Liver (tissue), 9 donors: ENCODE measurements around the gene TCERG1. TPM values are rescaled to one million over a fixed set of nuclear protein-coding genes. Genes with fewer than 3 reads are reported as not detected.

ENCODE experiments used
- DNase-seq: peaks from one replicate; pipeline ENCODE4 v3.0.0-alpha.2; 2017; ENCODE audit warnings: low spot score
- H3K27ac ChIP-seq, 2 donors: one replicate each; pipeline ENCODE4 v1.7.0; 2013; ENCODE audit warnings: inconsistent platforms in 2 of 2, low read length in 2 of 2, control low read depth in 1 of 2, low read depth in 1 of 2, mild to moderate bottlenecking in 1 of 2
- H3K27me3 ChIP-seq, 4 donors: one replicate each; pipeline versions ENCODE4 v1.6.1 to v1.7.0; 2013; ENCODE audit warnings: low read length in 3 of 4, inconsistent platforms in 1 of 4, mild to moderate bottlenecking in 1 of 4, moderate library complexity in 1 of 4; ENCODE audit not compliant: control insufficient read depth in 4 of 4, insufficient read depth in 4 of 4
- H3K36me3 ChIP-seq, 4 donors: one replicate each; pipeline versions ENCODE4 v1.6.1 to v1.7.0; 2013; ENCODE audit warnings: low read length in 3 of 4, mild to moderate bottlenecking in 3 of 4, low read depth in 1 of 4, moderate library complexity in 1 of 4; ENCODE audit not compliant: control insufficient read depth in 4 of 4, insufficient read depth in 3 of 4
- H3K4me1 ChIP-seq, 4 donors: one replicate each; pipeline versions ENCODE4 v1.6.1 to v1.7.0; 2013; ENCODE audit warnings: low read length in 3 of 4, mild to moderate bottlenecking in 3 of 4, moderate library complexity in 1 of 4; ENCODE audit not compliant: control insufficient read depth in 4 of 4, insufficient read depth in 4 of 4
- H3K4me3 ChIP-seq, 3 donors: one replicate each; pipeline versions ENCODE4 v1.6.1 to v1.7.0; 2013; ENCODE audit warnings: low read length in 3 of 3, control low read depth in 1 of 3, low read depth in 1 of 3, mild to moderate bottlenecking in 1 of 3
- H3K9ac ChIP-seq, 2 donors: one replicate each; pipeline ENCODE4 v1.7.0; 2013; ENCODE audit warnings: low read length in 2 of 2, mild to moderate bottlenecking in 2 of 2, moderate library complexity in 2 of 2, control low read depth in 1 of 2, low read depth in 1 of 2
- H3K9me3 ChIP-seq, 4 donors: one replicate each; pipeline versions ENCODE4 v1.6.1 to v1.7.0; 2013; ENCODE audit warnings: low read length in 3 of 4; ENCODE audit not compliant: control insufficient read depth in 4 of 4
- EGR1 ChIP-seq, 2 donors: IDR thresholded peaks; 2 replicates each; pipeline ENCODE4 v1.6.1; 2016 to 2018; ENCODE audit warnings: antibody characterized with exemption in 2 of 2, low read depth in 2 of 2
- FOXA1 ChIP-seq: IDR thresholded peaks from 2 replicates; pipeline ENCODE4 v1.6.1; 2016; ENCODE audit warnings: antibody characterized with exemption
- FOXA2 ChIP-seq: IDR thresholded peaks from 2 replicates; pipeline ENCODE4 v1.6.1; 2016; ENCODE audit warnings: antibody characterized with exemption
- GABPA ChIP-seq, 2 donors: IDR thresholded peaks in 1 of 2; conservative IDR thresholded peaks in 1 of 2; 2 replicates each; pipeline ENCODE4 v1.6.1; 2016; ENCODE audit warnings: antibody characterized with exemption in 2 of 2, mild to moderate bottlenecking in 1 of 2, moderate library complexity in 1 of 2
- HNF4A ChIP-seq, 2 donors: conservative IDR thresholded peaks; 2 replicates each; pipeline ENCODE4 v1.6.1; 2016; ENCODE audit warnings: antibody characterized with exemption in 2 of 2, mild to moderate bottlenecking in 2 of 2
- HNF4G ChIP-seq: IDR thresholded peaks from 2 replicates; pipeline ENCODE4 v1.6.1; 2016; ENCODE audit warnings: antibody characterized with exemption
- JUND ChIP-seq, 2 donors: IDR thresholded peaks; 2 replicates each; pipeline ENCODE4 v1.6.1; 2016; ENCODE audit warnings: antibody characterized with exemption in 2 of 2
- NR2F2 ChIP-seq: IDR thresholded peaks from 2 replicates; pipeline ENCODE4 v1.6.1; 2016; ENCODE audit warnings: antibody characterized with exemption
- RAD21 ChIP-seq, 2 donors: IDR thresholded peaks; 2 replicates each; pipeline ENCODE4 v1.6.1; 2016; ENCODE audit warnings: antibody characterized with exemption in 2 of 2, mild to moderate bottlenecking in 2 of 2
- RXRA ChIP-seq, 2 donors: IDR thresholded peaks; 2 replicates each; pipeline ENCODE4 v1.6.1; 2017 to 2018; ENCODE audit warnings: antibody characterized with exemption in 2 of 2, mild to moderate bottlenecking in 1 of 2
- SP1 ChIP-seq: IDR thresholded peaks from 2 replicates; pipeline ENCODE4 v1.6.1; 2018; ENCODE audit warnings: antibody characterized with exemption, mild to moderate bottlenecking
- TAF1 ChIP-seq: conservative IDR thresholded peaks from 2 replicates; pipeline ENCODE4 v1.6.1; 2016; ENCODE audit warnings: antibody characterized with exemption, mild to moderate bottlenecking
- YY1 ChIP-seq: IDR thresholded peaks from 2 replicates; pipeline ENCODE4 v1.6.1; 2016; ENCODE audit warnings: antibody characterized with exemption, mild to moderate bottlenecking
- WGBS: extraction: QIAGEN DNeasy Blood & Tissue Kit; methylation state at CpG from one replicate; pipeline ENCODE4 v1.1.7; 2013; 5-methylcytosine and 5-hydroxymethylcytosine counted together
- polyA plus RNA-seq, 2 donors: library from polyadenylated mRNA; stranded (reverse) in 1 of 2; unstranded in 1 of 2; fragments of 200-250 nt in 1 of 2; fragments of >200 nt in 1 of 2; fragmentation: Nextera tagmentation in 1 of 2; extraction: Ambion mirVana in 1 of 2; gene quantifications; one replicate each; pipeline versions ENCODE4 v1.2.1 to v1.2.3, GENCODE V29; 2013 to 2015
- total RNA-seq, 2 donors: library from RNA; depleted of rRNA; stranded (reverse); fragments of >200 nt; gene quantifications; one replicate each; pipeline ENCODE4 v1.2.3, GENCODE V29; 2014
- TF ChIP-seq, protein P1 (sequence below): fragments of 150-350 bp; IDR thresholded peaks from 2 replicates; pipeline ENCODE4 v1.5.1; 2017; ENCODE audit warnings: improper control_type of control experiment, low read depth, low read length; ENCODE audit not compliant: missing input control
- TF ChIP-seq, protein P2 (sequence below): IDR thresholded peaks from 2 replicates; pipeline ENCODE4 v1.6.1; 2016; ENCODE audit warnings: antibody characterized with exemption
- TF ChIP-seq, protein P3 (sequence below): IDR thresholded peaks from 2 replicates; pipeline ENCODE4 v1.6.1; 2016; ENCODE audit warnings: antibody characterized with exemption
- TF ChIP-seq, protein P4 (sequence below): IDR thresholded peaks from 2 replicates; pipeline ENCODE4 v1.6.1; 2016; ENCODE audit warnings: antibody characterized with exemption
- TF ChIP-seq, protein P5 (sequence below): IDR thresholded peaks from 2 replicates; pipeline ENCODE4 v1.6.1; 2016; ENCODE audit warnings: antibody characterized with exemption, mild to moderate bottlenecking
- donor health status: healthy.
- donor health status: healthy.
- donor health status: healthy.
- donor health status: healthy.
- donor health status: healthy.

TCERG1 gene
- total and polyA plus RNA-seq, 4 donors = 7.8 to 26.6 (median 16.0) TPM

DNA sequence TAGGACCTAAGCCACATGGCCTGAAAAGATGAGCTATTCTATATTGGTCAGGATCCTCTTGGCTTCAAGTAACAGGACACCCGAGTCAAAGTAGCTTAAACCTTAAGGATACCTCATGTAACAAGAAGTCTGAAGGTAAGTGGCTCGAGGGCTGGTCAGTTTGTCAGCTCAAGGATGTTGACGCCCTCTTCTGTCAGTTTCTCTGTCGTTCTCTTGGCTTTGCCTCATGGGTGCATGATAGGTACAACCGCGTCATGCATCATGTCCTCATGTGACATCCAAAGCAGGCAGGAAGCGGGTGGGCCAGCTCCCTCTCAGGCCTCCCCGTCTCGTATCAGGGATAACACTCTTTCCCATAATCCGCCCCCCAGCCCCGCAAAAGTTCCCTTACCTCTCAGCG lies 22.1 kb upstream of the TCERG1 start:
- no peaks in the 10 kb centered on the region for H3K36me3 ChIP-seq
- no peak for DNase-seq
- no peaks in the 10 kb centered on the region for H3K4me1 ChIP-seq
- no peak overlapping the region for H3K9ac ChIP-seq
- TF ChIP-seq, protein P1, sequence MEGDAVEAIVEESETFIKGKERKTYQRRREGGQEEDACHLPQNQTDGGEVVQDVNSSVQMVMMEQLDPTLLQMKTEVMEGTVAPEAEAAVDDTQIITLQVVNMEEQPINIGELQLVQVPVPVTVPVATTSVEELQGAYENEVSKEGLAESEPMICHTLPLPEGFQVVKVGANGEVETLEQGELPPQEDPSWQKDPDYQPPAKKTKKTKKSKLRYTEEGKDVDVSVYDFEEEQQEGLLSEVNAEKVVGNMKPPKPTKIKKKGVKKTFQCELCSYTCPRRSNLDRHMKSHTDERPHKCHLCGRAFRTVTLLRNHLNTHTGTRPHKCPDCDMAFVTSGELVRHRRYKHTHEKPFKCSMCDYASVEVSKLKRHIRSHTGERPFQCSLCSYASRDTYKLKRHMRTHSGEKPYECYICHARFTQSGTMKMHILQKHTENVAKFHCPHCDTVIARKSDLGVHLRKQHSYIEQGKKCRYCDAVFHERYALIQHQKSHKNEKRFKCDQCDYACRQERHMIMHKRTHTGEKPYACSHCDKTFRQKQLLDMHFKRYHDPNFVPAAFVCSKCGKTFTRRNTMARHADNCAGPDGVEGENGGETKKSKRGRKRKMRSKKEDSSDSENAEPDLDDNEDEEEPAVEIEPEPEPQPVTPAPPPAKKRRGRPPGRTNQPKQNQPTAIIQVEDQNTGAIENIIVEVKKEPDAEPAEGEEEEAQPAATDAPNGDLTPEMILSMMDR = no peak
- TF ChIP-seq JUND (IDR thresholded peaks at IDR 0.05) = no peak
- TF ChIP-seq, protein P2, sequence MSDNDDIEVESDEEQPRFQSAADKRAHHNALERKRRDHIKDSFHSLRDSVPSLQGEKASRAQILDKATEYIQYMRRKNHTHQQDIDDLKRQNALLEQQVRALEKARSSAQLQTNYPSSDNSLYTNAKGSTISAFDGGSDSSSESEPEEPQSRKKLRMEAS = no peak
- TF ChIP-seq RAD21 (IDR thresholded peaks at IDR 0.05) = no peak
- TF ChIP-seq, protein P3, sequence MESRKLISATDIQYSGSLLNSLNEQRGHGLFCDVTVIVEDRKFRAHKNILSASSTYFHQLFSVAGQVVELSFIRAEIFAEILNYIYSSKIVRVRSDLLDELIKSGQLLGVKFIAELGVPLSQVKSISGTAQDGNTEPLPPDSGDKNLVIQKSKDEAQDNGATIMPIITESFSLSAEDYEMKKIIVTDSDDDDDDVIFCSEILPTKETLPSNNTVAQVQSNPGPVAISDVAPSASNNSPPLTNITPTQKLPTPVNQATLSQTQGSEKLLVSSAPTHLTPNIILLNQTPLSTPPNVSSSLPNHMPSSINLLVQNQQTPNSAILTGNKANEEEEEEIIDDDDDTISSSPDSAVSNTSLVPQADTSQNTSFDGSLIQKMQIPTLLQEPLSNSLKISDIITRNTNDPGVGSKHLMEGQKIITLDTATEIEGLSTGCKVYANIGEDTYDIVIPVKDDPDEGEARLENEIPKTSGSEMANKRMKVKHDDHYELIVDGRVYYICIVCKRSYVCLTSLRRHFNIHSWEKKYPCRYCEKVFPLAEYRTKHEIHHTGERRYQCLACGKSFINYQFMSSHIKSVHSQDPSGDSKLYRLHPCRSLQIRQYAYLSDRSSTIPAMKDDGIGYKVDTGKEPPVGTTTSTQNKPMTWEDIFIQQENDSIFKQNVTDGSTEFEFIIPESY = no peak
- no peak for TF ChIP-seq NR2F2
- TF ChIP-seq SP1 = no peak
- TF ChIP-seq TAF1 = no peak
- TF ChIP-seq GABPA (IDR thresholded peaks at IDR 0.05 in 1 of 2, conservative IDR thresholded peaks at IDR 0.05 in 1 of 2) = no peak
- no peak for TF ChIP-seq EGR1 (IDR thresholded peaks at IDR 0.05; ENCODE audit: low read depth in 2 of 2)
- no peak for TF ChIP-seq HNF4G
- TF ChIP-seq FOXA2 = no peak
- no peak for TF ChIP-seq RXRA (IDR thresholded peaks at IDR 0.05)
- TF ChIP-seq, protein P4, sequence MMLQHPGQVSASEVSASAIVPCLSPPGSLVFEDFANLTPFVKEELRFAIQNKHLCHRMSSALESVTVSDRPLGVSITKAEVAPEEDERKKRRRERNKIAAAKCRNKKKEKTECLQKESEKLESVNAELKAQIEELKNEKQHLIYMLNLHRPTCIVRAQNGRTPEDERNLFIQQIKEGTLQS = no peak
- TF ChIP-seq FOXA1 = no peak
- TF ChIP-seq, protein P5, sequence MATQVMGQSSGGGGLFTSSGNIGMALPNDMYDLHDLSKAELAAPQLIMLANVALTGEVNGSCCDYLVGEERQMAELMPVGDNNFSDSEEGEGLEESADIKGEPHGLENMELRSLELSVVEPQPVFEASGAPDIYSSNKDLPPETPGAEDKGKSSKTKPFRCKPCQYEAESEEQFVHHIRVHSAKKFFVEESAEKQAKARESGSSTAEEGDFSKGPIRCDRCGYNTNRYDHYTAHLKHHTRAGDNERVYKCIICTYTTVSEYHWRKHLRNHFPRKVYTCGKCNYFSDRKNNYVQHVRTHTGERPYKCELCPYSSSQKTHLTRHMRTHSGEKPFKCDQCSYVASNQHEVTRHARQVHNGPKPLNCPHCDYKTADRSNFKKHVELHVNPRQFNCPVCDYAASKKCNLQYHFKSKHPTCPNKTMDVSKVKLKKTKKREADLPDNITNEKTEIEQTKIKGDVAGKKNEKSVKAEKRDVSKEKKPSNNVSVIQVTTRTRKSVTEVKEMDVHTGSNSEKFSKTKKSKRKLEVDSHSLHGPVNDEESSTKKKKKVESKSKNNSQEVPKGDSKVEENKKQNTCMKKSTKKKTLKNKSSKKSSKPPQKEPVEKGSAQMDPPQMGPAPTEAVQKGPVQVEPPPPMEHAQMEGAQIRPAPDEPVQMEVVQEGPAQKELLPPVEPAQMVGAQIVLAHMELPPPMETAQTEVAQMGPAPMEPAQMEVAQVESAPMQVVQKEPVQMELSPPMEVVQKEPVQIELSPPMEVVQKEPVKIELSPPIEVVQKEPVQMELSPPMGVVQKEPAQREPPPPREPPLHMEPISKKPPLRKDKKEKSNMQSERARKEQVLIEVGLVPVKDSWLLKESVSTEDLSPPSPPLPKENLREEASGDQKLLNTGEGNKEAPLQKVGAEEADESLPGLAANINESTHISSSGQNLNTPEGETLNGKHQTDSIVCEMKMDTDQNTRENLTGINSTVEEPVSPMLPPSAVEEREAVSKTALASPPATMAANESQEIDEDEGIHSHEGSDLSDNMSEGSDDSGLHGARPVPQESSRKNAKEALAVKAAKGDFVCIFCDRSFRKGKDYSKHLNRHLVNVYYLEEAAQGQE = no peak
- TF ChIP-seq YY1 = no peak
- TF ChIP-seq HNF4A (conservative IDR thresholded peaks at IDR 0.05) = no peak
- peaks cover 0 to 4% (median 0%) of the 10 kb centered on the region in 4 donors for H3K27me3 ChIP-seq
- H3K27ac ChIP-seq = no peak overlapping the region
- no peak overlapping the region for H3K4me3 ChIP-seq
- WGBS = 71% methylated on average over 12 of the region's 12 CpGs
- H3K9me3 ChIP-seq = no peaks in the 10 kb centered on the region
